GM12892 (cell line): ENCODE measurements around the gene TMEM97.

Source experiments
- POLR2A ChIP-seq: IDR thresholded peaks from 2 replicates; pipeline ENCODE4 v1.6.1; 2011; ENCODE audit warnings: low read depth, low read length, control low read depth
- POLR2AphosphoS5 ChIP-seq: IDR thresholded peaks from 2 replicates; pipeline ENCODE4 v1.6.1; 2011; ENCODE audit warnings: low read depth, low read length, control low read depth
- TAF1 ChIP-seq: IDR thresholded peaks from 2 replicates; pipeline ENCODE4 v1.6.1; 2011; ENCODE audit warnings: low read depth, mild to moderate bottlenecking, control low read depth, low read length, borderline replicate concordance

DNA sequence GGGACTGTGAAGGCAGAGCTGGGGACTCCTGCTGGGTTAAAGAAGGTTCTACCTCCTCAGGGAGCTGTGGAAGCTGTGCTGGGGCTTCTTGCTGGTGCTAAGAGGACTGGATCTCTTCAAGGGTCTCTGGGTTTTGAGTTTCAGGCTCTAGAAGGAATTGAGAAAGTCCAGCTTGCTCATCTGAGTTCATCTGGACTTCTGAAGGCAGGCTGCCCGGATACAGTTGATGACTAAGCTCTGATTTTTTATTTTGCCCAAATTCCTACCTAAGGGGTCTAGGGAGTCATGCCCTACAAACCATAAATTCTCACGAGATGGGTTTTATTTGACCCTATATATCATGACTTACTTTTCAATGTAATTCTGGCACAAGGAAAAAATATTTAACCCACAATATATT lies 46.8 kb upstream of the TMEM97 start:
- TF ChIP-seq TAF1, result no peak
- TF ChIP-seq POLR2A, result no peak
- TF ChIP-seq POLR2AphosphoS5, result no peak
